ENCODE results near the gene CYYR1.

Gene CYYR1

DNA sequence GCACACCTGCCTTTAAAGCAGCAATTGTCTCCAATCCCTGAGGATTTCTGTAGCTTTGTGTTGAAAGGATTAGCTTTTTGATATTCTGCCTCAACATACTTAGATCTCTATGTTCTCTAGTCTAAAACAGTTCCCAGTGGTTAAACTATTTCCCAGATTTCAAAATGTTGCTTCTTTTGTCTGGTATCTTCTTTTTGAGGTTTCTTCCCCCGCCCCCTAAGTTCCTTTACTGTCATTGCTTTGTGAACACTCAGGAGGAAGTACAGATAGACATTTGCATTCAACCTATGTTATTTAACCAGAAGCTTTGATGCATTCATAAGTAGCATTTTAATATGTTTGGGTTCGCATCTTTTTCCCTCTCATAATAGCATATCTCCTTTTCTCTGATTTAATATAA lies 33.5 kb downstream of the CYYR1 start:
- H3K27ac ChIP-seq (ENCODE audit: insufficient read depth in 1 of 2, low read depth in 1 of 2, low read length in 2 of 2, poor library complexity in 1 of 2, severe bottlenecking in 2 of 2) = no peak overlapping the region
- peaks cover 3 to 10% (median 7%) of the 10 kb centered on the region in 4 experiments for H3K36me3 ChIP-seq (ENCODE audit: control insufficient read depth in 4 of 4, insufficient read depth in 4 of 4, low read length in 3 of 4)
- no peaks in the 10 kb centered on the region for H3K27me3 ChIP-seq (replicated peaks in 2 of 5; ENCODE audit: control insufficient read depth in 4 of 5, insufficient read depth in 5 of 5, low read length in 4 of 5)
- peaks cover 0 to 7% (median 3%) of the 10 kb centered on the region in 4 experiments for H3K4me1 ChIP-seq (ENCODE audit: control extremely low read depth in 1 of 4, control insufficient read depth in 4 of 4, insufficient read depth in 4 of 4, low read length in 3 of 4)
- ChIA-PET POLR2A (no interaction called here), CTCF (no interaction called here)
- peak in 2 of 3 donors; percentile 17 to 18 for DNase-seq
- no peak overlapping the region for H3K4me3 ChIP-seq (ENCODE audit: control insufficient read depth in 1 of 7, extremely low read depth in 1 of 7, insufficient read depth in 4 of 7, low read depth in 2 of 7, low read length in 6 of 7)
- WGBS (ENCODE audit: insufficient coverage) = 100% methylated on average over 1 of the region's 2 CpGs
- peaks cover 0 to 12% (median 0%) of the 10 kb centered on the region in 5 experiments for H3K9me3 ChIP-seq (ENCODE audit: control extremely low read depth in 1 of 5, control insufficient read depth in 4 of 5, insufficient read depth in 2 of 5, low read depth in 1 of 5, low read length in 4 of 5)

DNA sequence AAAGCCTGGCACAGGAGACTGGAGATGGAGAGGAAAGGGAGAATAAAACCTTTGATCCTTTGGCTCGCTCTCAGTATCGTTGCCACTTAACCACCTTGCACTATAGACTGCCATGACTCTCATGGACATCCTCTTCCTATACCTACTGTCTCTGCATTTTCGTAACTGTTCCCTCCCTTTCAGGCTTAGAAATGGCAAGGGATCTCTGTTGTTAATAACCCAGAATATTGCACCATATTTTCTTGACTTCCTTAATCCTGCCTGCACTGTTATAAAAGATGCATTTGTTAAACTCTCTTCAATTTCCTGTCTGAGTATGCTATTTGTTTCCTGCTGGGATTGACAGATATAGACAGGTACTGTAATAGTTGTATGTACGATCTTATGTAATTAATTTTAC lies 38.6 kb downstream of the CYYR1 start:
- H3K9me3 ChIP-seq (ENCODE audit: control extremely low read depth in 1 of 5, control insufficient read depth in 4 of 5, insufficient read depth in 2 of 5, low read depth in 1 of 5, low read length in 4 of 5) = peaks cover 0 to 17% (median 0%) of the 10 kb centered on the region in 5 experiments
- WGBS (ENCODE audit: insufficient coverage) = 92% methylated on average over 2 of the region's 4 CpGs
- H3K27me3 ChIP-seq (replicated peaks in 2 of 5; ENCODE audit: control insufficient read depth in 4 of 5, insufficient read depth in 5 of 5, low read length in 4 of 5) = no peaks in the 10 kb centered on the region
- no peak for DNase-seq
- ChIA-PET POLR2A (no interaction called here), CTCF (no interaction called here)
- no peak overlapping the region for H3K27ac ChIP-seq (ENCODE audit: insufficient read depth in 1 of 2, low read depth in 1 of 2, low read length in 2 of 2, poor library complexity in 1 of 2, severe bottlenecking in 2 of 2)
- peaks cover 0 to 5% (median 0%) of the 10 kb centered on the region in 4 experiments for H3K4me1 ChIP-seq (ENCODE audit: control extremely low read depth in 1 of 4, control insufficient read depth in 4 of 4, insufficient read depth in 4 of 4, low read length in 3 of 4)
- peaks cover 2 to 28% (median 9%) of the 10 kb centered on the region in 4 experiments for H3K36me3 ChIP-seq (ENCODE audit: control insufficient read depth in 4 of 4, insufficient read depth in 4 of 4, low read length in 3 of 4)
- no peak overlapping the region for H3K4me3 ChIP-seq (ENCODE audit: control insufficient read depth in 1 of 7, extremely low read depth in 1 of 7, insufficient read depth in 4 of 7, low read depth in 2 of 7, low read length in 6 of 7)

DNA sequence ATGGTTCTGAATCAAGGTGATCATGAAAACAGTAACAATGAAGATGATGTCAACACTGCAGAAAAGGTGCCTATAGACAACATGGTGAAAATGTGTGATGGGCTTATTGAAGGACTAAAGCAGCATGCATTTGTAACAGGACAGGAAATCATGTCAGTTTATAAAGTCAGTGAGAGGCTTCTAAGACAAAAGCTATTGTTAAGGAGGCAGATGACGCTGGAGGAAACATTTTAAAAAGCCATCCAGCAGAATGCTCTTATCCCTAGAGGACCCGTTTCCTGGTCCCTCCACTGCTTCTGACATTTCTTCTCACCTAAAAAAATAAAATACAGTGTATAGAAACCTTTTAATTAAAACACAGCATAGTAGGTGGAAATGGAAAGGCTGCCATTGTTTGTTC lies 40.9 kb downstream of the CYYR1 start:
- no CpG with 5 or more reads among the region's 2 CpGs for WGBS (ENCODE audit: insufficient coverage)
- no peak overlapping the region for H3K4me3 ChIP-seq (ENCODE audit: control insufficient read depth in 1 of 7, extremely low read depth in 1 of 7, insufficient read depth in 4 of 7, low read depth in 2 of 7, low read length in 6 of 7)
- H3K36me3 ChIP-seq (ENCODE audit: control insufficient read depth in 4 of 4, insufficient read depth in 4 of 4, low read length in 3 of 4) = peaks cover 2 to 31% (median 9%) of the 10 kb centered on the region in 4 experiments
- ChIA-PET CTCF (no interaction called here), POLR2A (no interaction called here)
- no peak for DNase-seq
- H3K27me3 ChIP-seq (replicated peaks in 2 of 5; ENCODE audit: control insufficient read depth in 4 of 5, insufficient read depth in 5 of 5, low read length in 4 of 5) = no peaks in the 10 kb centered on the region
- H3K27ac ChIP-seq (ENCODE audit: insufficient read depth in 1 of 2, low read depth in 1 of 2, low read length in 2 of 2, poor library complexity in 1 of 2, severe bottlenecking in 2 of 2) = no peak overlapping the region
- no peaks in the 10 kb centered on the region for H3K4me1 ChIP-seq (ENCODE audit: control extremely low read depth in 1 of 4, control insufficient read depth in 4 of 4, insufficient read depth in 4 of 4, low read length in 3 of 4)
- H3K9me3 ChIP-seq (ENCODE audit: control extremely low read depth in 1 of 5, control insufficient read depth in 4 of 5, insufficient read depth in 2 of 5, low read depth in 1 of 5, low read length in 4 of 5) = peaks cover 0 to 17% (median 0%) of the 10 kb centered on the region in 5 experiments

DNA sequence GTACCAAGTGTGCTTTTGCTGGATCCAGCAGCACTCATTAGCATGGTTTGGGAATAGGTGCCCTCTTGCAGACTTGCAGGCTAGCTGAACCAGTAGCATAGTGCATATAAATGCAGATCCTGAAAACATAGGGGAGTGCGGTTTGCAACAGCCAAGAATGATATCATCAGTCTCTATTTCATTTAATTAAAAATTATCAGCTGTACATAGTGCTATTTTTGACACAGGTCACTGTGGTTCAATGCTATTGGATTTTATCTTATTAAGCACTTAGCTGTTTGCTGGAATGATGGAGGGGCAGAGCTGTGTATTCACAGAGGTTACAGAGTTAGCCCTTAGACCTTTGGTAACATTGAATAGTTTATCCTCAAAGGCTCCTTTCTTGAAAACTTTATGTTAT lies 43.6 kb downstream of the CYYR1 start:
- Histone ChIP-seq H3K36me3 (ENCODE audit: control insufficient read depth in 4 of 4, insufficient read depth in 4 of 4, low read length in 3 of 4) (peaks cover under 1 to 21% (median 2%) of the 10 kb centered on the region in 4 experiments), H3K27me3 (replicated peaks in 2 of 5; ENCODE audit: control insufficient read depth in 4 of 5, insufficient read depth in 5 of 5, low read length in 4 of 5) (no peaks in the 10 kb centered on the region), H3K4me1 (ENCODE audit: control extremely low read depth in 1 of 4, control insufficient read depth in 4 of 4, insufficient read depth in 4 of 4, low read length in 3 of 4) (no peaks in the 10 kb centered on the region), H3K27ac (ENCODE audit: insufficient read depth in 1 of 2, low read depth in 1 of 2, low read length in 2 of 2, poor library complexity in 1 of 2, severe bottlenecking in 2 of 2) (no peak overlapping the region), H3K9me3 (ENCODE audit: control extremely low read depth in 1 of 5, control insufficient read depth in 4 of 5, insufficient read depth in 2 of 5, low read depth in 1 of 5, low read length in 4 of 5) (peaks cover 0 to 5% (median 0%) of the 10 kb centered on the region in 5 experiments), H3K4me3 (ENCODE audit: control insufficient read depth in 1 of 7, extremely low read depth in 1 of 7, insufficient read depth in 4 of 7, low read depth in 2 of 7, low read length in 6 of 7) (no peak overlapping the region)
- CTCF ChIA-PET = no interaction called here
- WGBS (ENCODE audit: insufficient coverage) = no CpG with 5 or more reads among the region's 1 CpG
- POLR2A ChIA-PET = no interaction called here
- DNase-seq = no peak

DNA sequence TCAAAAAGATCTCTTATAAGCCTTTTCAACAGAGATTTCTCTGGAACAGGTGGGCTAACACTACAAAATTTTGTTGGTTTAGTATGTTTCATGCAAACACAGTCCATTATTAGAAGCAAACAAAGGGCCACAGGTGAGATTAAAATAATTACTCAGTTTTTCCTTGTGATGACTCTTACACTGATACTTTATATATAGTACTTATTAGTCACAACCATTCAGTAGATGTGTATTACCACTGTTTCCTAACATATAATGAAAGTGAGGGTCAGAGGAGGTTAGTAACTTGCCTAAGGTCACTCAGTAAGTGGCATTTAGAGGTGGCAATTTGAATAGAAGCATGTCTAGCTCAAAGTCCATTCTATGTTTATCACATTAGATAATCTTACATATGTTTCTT lies 44.2 kb downstream of the CYYR1 start:
- ChIA-PET CTCF (no interaction called here), POLR2A (no interaction called here)
- no peak for DNase-seq
- Histone ChIP-seq H3K27me3 (replicated peaks in 2 of 5; ENCODE audit: control insufficient read depth in 4 of 5, insufficient read depth in 5 of 5, low read length in 4 of 5) (no peaks in the 10 kb centered on the region), H3K9me3 (ENCODE audit: control extremely low read depth in 1 of 5, control insufficient read depth in 4 of 5, insufficient read depth in 2 of 5, low read depth in 1 of 5, low read length in 4 of 5) (peaks cover 0 to 5% (median 0%) of the 10 kb centered on the region in 5 experiments), H3K36me3 (ENCODE audit: control insufficient read depth in 4 of 4, insufficient read depth in 4 of 4, low read length in 3 of 4) (peaks cover 0 to 21% (median under 1%) of the 10 kb centered on the region in 4 experiments), H3K4me3 (ENCODE audit: control insufficient read depth in 1 of 7, extremely low read depth in 1 of 7, insufficient read depth in 4 of 7, low read depth in 2 of 7, low read length in 6 of 7) (no peak overlapping the region), H3K4me1 (ENCODE audit: control extremely low read depth in 1 of 4, control insufficient read depth in 4 of 4, insufficient read depth in 4 of 4, low read length in 3 of 4) (no peaks in the 10 kb centered on the region), H3K27ac (ENCODE audit: insufficient read depth in 1 of 2, low read depth in 1 of 2, low read length in 2 of 2, poor library complexity in 1 of 2, severe bottlenecking in 2 of 2) (no peak overlapping the region)

DNA sequence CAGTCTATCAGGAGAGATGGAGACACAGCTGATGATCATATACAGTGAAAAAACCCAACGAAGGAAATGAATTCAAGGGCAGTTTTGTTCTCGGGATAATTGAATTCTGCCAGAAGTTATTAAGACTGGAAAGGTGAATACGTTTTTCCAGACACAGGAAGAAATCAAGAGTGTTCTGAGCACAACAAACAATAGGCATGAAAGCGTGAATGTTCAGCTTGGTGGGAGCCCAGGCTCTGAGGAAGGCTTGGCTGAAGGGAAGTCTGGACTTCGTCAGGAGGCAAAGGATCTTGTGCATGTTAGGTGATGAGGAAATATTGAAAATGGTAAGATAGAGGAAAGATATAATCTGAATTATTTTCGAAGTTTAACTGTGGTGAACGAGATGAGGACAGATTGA lies 50.4 kb downstream of the CYYR1 start:
- Histone ChIP-seq H3K27me3 (replicated peaks in 2 of 5; ENCODE audit: control insufficient read depth in 4 of 5, insufficient read depth in 5 of 5, low read length in 4 of 5) (no peaks in the 10 kb centered on the region), H3K27ac (ENCODE audit: insufficient read depth in 1 of 2, low read depth in 1 of 2, low read length in 2 of 2, poor library complexity in 1 of 2, severe bottlenecking in 2 of 2) (no peak overlapping the region), H3K4me1 (ENCODE audit: control extremely low read depth in 1 of 4, control insufficient read depth in 4 of 4, insufficient read depth in 4 of 4, low read length in 3 of 4) (no peaks in the 10 kb centered on the region), H3K9me3 (ENCODE audit: control extremely low read depth in 1 of 5, control insufficient read depth in 4 of 5, insufficient read depth in 2 of 5, low read depth in 1 of 5, low read length in 4 of 5) (peaks cover 0 to 11% (median 0%) of the 10 kb centered on the region in 5 experiments), H3K4me3 (ENCODE audit: control insufficient read depth in 1 of 7, extremely low read depth in 1 of 7, insufficient read depth in 4 of 7, low read depth in 2 of 7, low read length in 6 of 7) (no peak overlapping the region), H3K36me3 (ENCODE audit: control insufficient read depth in 4 of 4, insufficient read depth in 4 of 4, low read length in 3 of 4) (peaks cover 0 to 14% (median 9%) of the 10 kb centered on the region in 4 experiments)
- no peak for DNase-seq
- ChIA-PET POLR2A (no interaction called here), CTCF (interaction anchor here (0.6 kb wide), 1 partner anchor 39 kb away, joined by 3 read pairs; no protein-coding TSS in a partner anchor)
- WGBS (ENCODE audit: insufficient coverage) = 95% methylated on average over 5 of the region's 7 CpGs

DNA sequence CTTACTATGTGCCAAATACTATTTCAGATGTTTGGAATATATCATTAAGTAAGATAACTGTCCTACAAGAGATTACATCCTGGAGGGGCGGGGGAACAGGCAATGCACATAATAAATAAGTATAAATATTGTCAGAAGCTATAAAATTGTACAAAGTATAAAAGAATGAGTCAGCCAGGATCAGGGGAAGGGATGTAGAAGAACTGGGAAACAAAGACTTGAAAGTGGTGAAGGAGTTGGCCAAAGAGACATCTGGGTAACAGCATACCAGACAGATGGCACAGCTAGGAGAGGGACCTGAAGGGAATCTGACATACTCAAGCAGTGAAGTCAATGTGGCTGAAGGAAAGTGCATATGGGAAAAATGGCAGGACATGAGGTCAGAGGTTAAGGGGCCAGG lies 53.9 kb downstream of the CYYR1 start:
- ChIA-PET CTCF (no interaction called here), POLR2A (no interaction called here)
- H3K36me3 ChIP-seq (ENCODE audit: control insufficient read depth in 4 of 4, insufficient read depth in 4 of 4, low read length in 3 of 4) = peaks cover 0 to 14% (median 9%) of the 10 kb centered on the region in 4 experiments
- WGBS (ENCODE audit: insufficient coverage) = no CpG with 5 or more reads among the region's 1 CpG
- peaks cover 0 to 11% (median 0%) of the 10 kb centered on the region in 5 experiments for H3K9me3 ChIP-seq (ENCODE audit: control extremely low read depth in 1 of 5, control insufficient read depth in 4 of 5, insufficient read depth in 2 of 5, low read depth in 1 of 5, low read length in 4 of 5)
- H3K27me3 ChIP-seq (replicated peaks in 2 of 5; ENCODE audit: control insufficient read depth in 4 of 5, insufficient read depth in 5 of 5, low read length in 4 of 5) = no peaks in the 10 kb centered on the region
- no peak for DNase-seq
- no peaks in the 10 kb centered on the region for H3K4me1 ChIP-seq (ENCODE audit: control extremely low read depth in 1 of 4, control insufficient read depth in 4 of 4, insufficient read depth in 4 of 4, low read length in 3 of 4)
- H3K4me3 ChIP-seq (ENCODE audit: control insufficient read depth in 1 of 7, extremely low read depth in 1 of 7, insufficient read depth in 4 of 7, low read depth in 2 of 7, low read length in 6 of 7) = no peak overlapping the region
- no peak overlapping the region for H3K27ac ChIP-seq (ENCODE audit: insufficient read depth in 1 of 2, low read depth in 1 of 2, low read length in 2 of 2, poor library complexity in 1 of 2, severe bottlenecking in 2 of 2)

Data from common myeloid progenitor, CD34-positive (primary cell).